EL (cell line): ENCODE data around the gene PCDH9.

ENCODE experiments used
- DNase-seq: peaks from one replicate; pipeline ENCODE4 v3.0.0-alpha.2; 2016

PCDH9 gene

GRCh38 chr13:67229481-67230403 is at the start of gene PCDH9:
Gene PCDH9 (minus strand): TSS chr13:67230336. CDS start chr13:67228440, 1,896 bp downstream.
- peak; percentile 6 for DNase-seq

GRCh38 chr13:67278235-67278634 is 48.1 kb upstream of the PCDH9 start:
- DNase-seq: peak; percentile 56

- no peak for DNase-seq
These were observed 47.4 kb upstream of the PCDH9 start for GRCh38 chr13:67277581-67277980.

- no peak for DNase-seq
These were observed 45.3 kb upstream of the PCDH9 start for GRCh38 chr13:67275351-67275960.

GRCh38 chr13:67273001-67273400 is 42.9 kb upstream of the PCDH9 start:
- DNase-seq: no peak

GRCh38 chr13:67267136-67267535 is 37.0 kb upstream of the PCDH9 start:
- DNase-seq: peak; percentile 3

GRCh38 chr13:67259208-67259607 is 29.1 kb upstream of the PCDH9 start:
- DNase-seq: no peak

- no peak for DNase-seq
These were observed 28.3 kb upstream of the PCDH9 start for GRCh38 chr13:67258482-67258881.

GRCh38 chr13:67238861-67239260 is 8.7 kb upstream of the PCDH9 start:
- DNase-seq: no peak

- DNase-seq: peak; percentile 37
These were observed 8.2 kb upstream of the PCDH9 start for GRCh38 chr13:67238277-67238859.

- DNase-seq: no peak
These were observed 5.1 kb upstream of the PCDH9 start for GRCh38 chr13:67235265-67235664.

- no peak for DNase-seq
These were observed 2.2 kb upstream of the PCDH9 start for GRCh38 chr13:67232384-67232783.

- no peak for DNase-seq
These were observed 1.3 kb upstream of the PCDH9 start for GRCh38 chr13:67231289-67232000.

- DNase-seq: peak; percentile 95
These were observed 510 bp upstream of the PCDH9 start for GRCh38 chr13:67230404-67231288.

GRCh38 chr13:67228916-67229315 is 1.2 kb downstream of the PCDH9 start:
- peak; percentile 11 for DNase-seq

- no peak for DNase-seq
These were observed 2.1 kb downstream of the PCDH9 start for GRCh38 chr13:67228031-67228430.

- no peak for DNase-seq
These were observed 2.8 kb downstream of the PCDH9 start for GRCh38 chr13:67227131-67227983.

- DNase-seq: no peak
These were observed 3.4 kb downstream of the PCDH9 start for GRCh38 chr13:67226696-67227095.

- DNase-seq: no peak
These were observed 4.6 kb downstream of the PCDH9 start for GRCh38 chr13:67225252-67226159.
